Measurements from ENCODE around the gene CRTC3.

The CRTC3 gene

DNA sequence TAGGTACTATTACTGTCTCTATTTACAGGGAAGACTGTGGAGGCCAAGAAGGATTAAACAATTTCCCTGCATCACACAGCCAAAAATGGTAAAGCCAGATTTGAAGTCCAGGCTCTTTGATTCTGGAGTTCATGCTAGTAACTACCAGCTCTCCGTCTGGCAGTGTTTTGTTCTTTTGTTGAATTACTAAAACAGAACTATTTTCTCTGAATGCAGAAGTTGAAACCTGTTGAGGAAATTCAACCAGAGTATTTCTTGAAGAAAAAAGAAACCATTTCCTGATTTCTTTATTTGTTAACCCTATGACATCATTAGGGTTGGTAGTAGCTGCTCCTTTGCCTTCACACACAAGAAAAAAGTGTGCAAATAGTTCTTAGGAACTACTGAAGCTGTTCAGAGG, 34.3 kb downstream of the CRTC3 start:
- DNase-seq: no peak

DNA sequence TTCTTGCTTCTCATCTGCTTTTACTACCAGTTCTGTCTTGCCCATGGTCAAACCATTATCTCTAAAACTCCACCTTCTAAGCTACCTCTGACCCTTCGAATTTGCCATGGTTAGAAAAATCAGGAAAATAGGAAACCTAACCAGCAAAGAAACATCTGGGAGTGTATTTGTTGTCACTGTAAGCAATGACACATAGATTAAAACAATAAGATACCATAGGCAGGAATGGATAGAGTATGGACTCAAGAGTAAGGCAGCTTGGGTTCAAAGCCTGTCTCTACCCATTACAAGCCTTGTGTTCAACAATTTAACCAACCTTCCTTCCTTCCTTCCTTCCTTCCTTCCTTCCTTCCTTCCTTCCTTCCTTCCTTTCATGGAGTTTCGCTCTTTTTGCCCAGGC, 34.9 kb downstream of the CRTC3 start:
- DNase-seq: no peak

DNA sequence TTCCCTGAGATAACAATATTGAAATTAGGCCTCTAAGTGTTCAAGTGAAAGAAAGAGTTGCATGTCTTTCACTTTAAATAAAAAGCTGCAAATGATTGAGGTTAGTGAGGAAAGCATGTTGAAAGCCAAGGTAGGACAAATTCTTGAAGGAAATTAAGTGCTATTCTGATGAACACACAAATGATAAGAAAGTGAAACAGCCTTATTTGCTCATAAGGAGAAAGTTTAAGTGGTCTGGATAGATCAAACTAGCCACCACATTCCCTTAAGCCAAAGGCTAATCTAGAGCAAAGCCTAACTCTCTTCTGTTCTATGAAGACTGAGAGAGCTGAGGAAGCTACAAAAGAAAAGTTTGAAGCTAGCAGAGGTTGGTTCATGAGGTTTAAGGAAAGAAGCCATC, 36.1 kb downstream of the CRTC3 start:
- DNase-seq: no peak

DNA sequence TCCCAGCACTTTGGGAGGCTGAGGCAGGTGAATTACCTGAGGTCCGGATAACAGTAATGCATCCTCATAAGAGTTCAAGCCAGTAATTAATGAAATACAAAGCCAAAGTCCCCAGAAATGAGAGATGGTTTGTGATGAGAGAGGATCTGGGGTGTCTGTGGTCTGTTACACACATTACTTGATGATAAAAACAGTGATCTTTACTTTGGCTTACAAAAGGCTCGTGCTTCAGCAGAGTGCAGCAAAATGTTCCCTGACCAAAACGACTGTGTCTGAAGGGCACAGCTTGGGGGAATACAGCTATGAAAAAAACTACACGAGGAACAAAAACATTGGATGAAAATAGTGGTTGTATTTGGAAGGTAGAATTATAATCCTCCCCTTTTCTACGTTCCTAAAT, 40.9 kb downstream of the CRTC3 start:
- DNase-seq: no peak

DNA sequence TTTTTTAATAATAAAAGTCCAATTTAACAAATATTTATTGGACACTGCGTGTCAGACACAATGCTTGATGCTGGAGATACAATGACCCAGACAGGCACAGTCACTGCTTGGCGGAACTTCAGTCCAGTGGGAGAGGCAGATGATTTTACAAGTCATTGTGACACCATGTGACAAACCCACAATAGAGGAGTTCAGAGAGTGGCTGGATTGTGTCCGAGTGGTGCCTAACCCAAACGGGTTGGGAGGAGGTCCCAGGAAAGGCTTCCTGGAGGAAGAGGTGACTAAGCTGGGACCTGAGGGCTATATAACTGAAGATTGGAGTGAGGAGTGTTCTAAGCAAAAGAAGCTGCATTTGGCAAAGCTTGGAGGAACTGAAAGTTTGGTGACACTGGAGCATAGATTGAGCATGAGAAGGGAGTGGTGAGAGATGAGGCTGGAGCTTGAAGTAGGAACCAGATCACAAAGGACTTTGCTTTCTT, 41.4 kb downstream of the CRTC3 start:
- no peak for DNase-seq

DNA sequence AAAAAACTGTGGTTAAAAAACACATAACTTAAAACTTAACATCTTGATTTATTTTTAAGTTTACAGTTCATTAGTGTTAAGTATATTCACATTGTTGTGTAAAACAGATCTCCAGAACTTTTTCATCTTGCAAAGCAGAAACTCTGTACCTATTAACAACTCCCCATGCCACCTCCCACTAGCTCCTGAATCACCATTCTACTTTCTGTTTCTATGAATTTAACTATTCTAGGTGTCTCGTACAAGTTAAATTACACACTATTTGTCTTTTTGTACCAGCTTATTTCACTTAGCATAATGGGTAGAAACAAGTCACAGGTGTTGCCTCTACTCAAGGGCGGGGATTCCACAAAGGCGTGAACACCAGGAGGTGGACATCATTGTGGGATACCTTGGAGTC, 43.2 kb downstream of the CRTC3 start:
- no peak for DNase-seq

GRCh38 chr15:90576711-90577389, 47.1 kb downstream of the CRTC3 start:
- DNase-seq: no peak

- DNase-seq: no peak
These were observed 49.5 kb downstream of the CRTC3 start for GRCh38 chr15:90579213-90579612.

GRCh38 chr15:90580099-90580498, 50.4 kb downstream of the CRTC3 start:
- no peak for DNase-seq

- DNase-seq: no peak
These were observed 50.8 kb downstream of the CRTC3 start for GRCh38 chr15:90580541-90580940.

DNA sequence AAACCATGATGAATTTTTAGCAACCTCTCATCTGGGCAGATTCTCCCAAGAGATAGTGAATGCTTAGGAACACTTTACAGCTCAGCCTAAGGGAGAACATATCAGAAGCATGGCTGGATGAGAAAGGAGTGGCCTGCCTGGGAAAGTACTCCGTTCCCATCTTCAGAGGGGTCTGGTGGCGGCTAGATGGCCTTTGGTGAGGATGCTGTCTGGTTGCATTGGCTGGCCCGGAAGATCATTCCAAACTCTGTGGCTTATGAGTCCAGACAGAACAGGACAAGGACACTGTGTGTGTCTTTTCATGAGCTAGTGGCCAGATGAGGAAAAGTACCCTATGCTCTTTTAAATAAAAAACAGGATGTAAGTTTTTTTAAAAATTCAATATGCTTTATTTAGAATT, 51.2 kb downstream of the CRTC3 start:
- DNase-seq: no peak

DNA sequence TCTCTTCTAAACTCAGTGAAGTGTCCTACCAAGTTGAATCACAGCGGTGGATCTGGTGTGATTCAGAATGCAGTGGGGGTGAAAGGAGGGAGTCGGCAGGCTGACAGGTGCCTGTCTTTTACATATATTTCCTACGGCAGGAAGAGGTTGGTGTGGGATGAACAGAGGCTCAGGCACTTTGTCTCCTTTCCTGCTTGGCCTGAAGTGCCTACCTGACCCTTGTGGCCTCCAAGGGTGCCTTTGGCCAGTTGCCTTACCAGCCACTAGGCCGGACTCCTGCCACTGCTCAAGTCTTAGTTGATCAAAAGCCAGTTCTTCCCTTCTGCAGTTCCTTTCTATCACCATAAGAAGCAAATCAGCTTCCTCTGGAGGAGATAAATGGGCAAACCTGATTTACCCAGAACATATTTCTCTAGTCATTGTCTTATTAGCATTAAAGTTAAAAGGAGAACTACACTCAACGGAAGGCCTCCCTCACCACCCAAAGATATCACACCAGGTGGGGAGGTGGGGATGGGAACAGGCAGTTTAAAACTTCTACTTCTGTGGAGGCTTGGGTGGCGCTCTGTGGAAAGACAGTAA, 52.1 kb downstream of the CRTC3 start:
- DNase-seq: no peak

DNA sequence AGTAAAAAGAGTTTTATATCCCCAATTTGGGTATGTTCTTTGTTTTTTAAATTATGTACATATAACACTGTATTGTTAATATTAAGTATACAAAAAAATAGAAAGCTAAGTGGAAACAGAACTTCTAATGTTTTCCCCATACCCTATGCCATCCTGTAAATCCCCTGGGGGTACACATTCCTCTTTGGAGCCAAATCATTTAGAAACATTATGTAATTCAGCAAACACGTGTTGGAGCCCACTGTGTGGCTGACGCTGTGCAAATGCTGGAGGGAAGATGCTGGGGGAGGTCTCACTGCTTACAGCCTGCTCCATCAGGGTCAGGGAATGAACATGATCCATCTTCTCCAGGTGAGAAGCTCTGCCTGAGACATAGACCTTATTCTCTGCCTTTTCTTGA, 52.8 kb downstream of the CRTC3 start:
- DNase-seq: no peak

GRCh38 chr15:90583471-90584252, 53.9 kb downstream of the CRTC3 start:
- DNase-seq: no peak

- no peak for DNase-seq
These were observed 55.1 kb downstream of the CRTC3 start for GRCh38 chr15:90584841-90585240.

- no peak for DNase-seq
These were observed 56.1 kb downstream of the CRTC3 start for GRCh38 chr15:90585863-90586262.

- no peak for DNase-seq
These were observed 57.2 kb downstream of the CRTC3 start for GRCh38 chr15:90586948-90587347.

DNA sequence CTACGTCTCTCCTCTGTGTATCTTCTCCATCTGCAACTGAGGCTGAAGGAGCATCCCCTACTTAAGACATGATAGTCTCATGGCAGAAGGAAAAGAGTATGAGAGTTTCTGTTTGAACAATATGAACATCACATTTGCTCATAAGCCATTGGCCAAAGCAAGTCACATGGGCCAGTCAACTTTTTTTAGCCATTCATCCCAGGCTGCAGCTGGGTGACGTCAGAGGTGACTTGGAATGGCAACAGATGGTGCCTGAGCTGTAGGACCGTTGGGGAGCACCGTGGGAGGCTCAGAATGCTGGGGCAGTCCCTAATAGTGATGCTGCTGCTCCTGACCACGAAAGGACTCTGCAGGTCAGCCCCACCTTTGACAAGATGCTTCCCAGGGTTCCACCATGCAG, 58.7 kb downstream of the CRTC3 start:
- DNase-seq: no peak

DNA sequence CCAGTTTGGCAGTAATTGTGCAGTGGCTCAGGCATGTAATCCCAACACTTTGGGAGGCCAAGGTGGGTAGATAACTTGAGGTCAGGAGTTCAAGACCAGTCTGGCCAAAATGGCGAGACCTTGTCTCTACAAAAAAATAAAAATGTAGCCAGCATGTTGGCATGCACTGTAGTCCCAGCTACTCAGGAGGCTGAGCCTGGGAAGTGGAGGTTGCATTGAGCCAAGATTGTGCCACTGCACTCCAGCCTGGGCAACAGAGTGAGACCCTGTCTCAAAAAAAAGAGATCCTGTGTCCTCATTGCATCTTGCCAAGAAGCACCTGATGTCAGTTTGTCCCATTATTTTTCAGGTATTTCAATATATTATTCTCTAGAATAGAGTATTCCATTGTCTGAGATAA, 61.8 kb downstream of the CRTC3 start:
- DNase-seq: no peak

GRCh38 chr15:90592131-90592881, 62.6 kb downstream of the CRTC3 start:
- no peak for DNase-seq

- DNase-seq: no peak
These were observed 63.9 kb downstream of the CRTC3 start for GRCh38 chr15:90593499-90594158.

- no peak for DNase-seq
These were observed 64.6 kb downstream of the CRTC3 start for GRCh38 chr15:90594301-90594738.

DNA sequence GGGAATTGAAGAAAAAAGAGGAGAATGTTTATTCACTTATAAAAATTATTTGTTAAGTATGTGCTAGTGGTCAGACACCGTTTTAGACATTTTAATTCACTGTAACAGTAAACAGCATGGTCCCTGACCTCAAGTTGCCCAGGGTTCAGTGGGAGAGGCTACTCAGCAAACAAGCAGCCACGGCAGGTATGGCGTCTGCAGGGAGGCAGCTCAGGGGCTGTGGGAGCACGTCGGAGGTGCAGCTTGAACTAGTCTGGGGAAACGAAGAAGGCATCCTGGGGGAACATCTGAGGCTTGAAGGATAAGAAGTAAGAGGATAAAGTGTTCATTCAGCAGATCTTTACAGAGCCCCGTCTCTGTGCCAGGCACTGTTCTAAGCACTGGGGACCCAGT, 66.0 kb downstream of the CRTC3 start:
- DNase-seq: no peak
